T-helper 1 cell treated with Interleukin-12 subunit alpha and Interleukin-12 subunit beta and Interleukin-4 antibody, amounts not matched to agents 30 ng/mL and 1 ng/mL, for 36 hours (primary cell): ENCODE measurements around the gene BEX5. TPM values are rescaled to one million over a fixed set of nuclear protein-coding genes. Genes with fewer than 3 reads are reported as not detected.
"Not testable (repeated sequence)": the region's sequence is repeated elsewhere in the genome, so short reads cannot be mapped to it uniquely, and the experiment has no call there.

Experiments
- intact Hi-C: fragments of 100-400 bp; cut with micrococcal nuclease; formaldehyde crosslinking; loops from one replicate; pipeline ENCODE4 v1.15.1; 2024
- total RNA-seq: library from RNA; stranded (reverse); gene quantifications from 2 replicates; pipeline ENCODE4 v1.2.3, GENCODE V29; 2022

The BEX5 gene
- 1.4 TPM in 2 replicates for total RNA-seq

DNA sequence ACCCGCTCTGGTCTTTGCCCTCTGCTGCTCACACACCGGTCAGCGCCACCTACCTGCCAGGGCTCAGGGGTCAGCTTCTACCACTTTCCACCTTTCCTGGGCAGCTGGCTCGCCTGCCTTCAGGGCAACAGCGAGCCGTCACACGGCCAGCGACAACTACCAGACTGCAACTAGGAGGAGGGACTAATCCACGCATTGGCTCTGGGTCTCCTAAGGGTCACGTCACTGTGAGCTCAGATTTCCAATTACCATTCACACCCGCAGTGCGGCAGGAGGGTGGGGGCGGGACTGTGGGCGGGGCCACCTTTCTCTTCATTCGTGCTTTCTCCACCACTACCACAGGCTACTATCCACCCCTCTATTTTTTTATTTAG lies at the start of gene BEX5:
BEX5 (minus strand) TSS at position 172 of the 374 bp plus-strand sequence. CDS start 1,712 bp downstream, outside the sequence.
- intact Hi-C loops = loop anchor here (1.0 to 10.0 kb wide), 7 partner anchors 223 to 748 kb away; partner anchors contain the start of genes ARMCX5, GLA, HNRNPH2 and TMSB15A

DNA sequence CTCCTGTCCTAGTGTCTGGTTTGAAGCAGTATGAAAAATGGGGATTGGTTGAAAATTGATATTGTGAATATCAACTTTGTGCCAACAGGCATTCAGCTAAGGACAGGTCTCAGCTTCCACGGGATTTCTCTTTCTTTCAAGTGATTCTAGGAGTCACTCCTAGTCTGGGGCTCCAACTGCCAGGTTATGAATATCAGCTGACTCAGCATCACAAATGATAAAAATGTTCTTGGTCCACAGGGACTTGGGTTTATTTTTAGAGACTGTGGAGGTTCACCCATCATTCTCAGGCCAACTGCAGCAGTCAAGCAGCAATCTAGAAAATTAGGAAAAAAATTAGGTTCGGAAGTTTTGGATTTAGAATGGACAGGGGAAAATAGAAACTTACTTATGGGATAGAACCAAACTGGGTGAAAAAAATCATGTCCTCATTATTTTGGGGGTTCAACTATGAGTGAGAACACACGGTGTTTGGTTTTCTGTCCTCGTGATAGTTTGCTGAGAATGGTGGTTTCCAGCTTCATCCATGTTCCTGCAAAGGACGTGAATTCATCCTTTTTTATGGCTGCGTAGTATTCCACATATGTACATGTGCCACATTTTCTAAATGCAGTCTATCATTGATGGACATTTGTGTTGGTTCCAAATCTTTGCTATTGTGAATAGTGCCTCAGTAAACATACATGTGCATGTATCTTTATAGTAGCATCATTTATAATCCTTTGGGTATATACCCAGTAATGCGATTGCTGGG lies 30.4 kb upstream of the BEX5 start:
- intact Hi-C loops = no loop called here

DNA sequence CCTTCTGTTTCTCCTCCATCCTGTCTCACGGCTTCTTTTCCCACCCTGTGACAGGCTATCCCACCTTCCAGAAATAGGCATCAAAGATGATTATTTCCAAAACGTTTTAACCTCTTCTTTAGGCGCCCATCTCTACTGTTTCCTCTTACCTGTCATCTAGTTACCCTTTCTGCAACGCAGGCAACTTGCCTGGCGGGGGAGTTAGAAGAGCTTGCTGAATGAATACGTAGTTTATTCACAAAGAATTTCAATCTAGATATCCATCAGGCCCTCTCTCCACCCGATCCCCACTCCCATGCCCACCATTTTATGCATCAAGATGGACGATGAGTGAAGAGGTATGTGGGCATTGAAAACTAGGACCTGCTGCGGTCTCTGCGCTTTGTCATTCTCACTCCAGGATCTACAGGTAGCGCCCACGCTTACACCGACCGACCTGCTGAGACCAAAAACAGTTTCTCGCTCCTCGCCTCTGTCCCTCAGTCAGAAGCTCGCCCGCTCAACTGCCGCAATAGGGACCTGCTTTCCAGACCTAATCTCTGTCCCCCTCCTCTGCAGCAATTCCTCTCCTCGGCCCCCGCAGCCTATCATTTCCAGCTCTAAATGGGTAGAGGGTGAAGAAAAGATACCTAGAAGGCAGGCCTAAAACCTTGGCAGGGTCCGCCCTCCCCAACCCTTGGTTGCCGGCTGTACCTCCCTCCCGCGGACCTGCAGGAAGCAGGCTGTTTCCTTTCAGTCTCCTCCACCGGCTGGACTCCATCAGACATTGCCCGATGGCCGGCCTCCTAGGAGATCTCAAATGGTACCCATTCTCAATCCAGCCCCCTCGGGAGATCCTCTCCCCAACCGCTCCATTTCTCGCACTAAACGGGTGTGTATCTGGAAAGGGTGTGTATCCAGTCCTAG lies 624 bp downstream of the BEX5 start:
- intact Hi-C loops = loop anchor here (1.0 to 10.0 kb wide), 7 partner anchors 223 to 748 kb away; partner anchors contain the start of genes ARMCX5, GLA, HNRNPH2 and TMSB15A

DNA sequence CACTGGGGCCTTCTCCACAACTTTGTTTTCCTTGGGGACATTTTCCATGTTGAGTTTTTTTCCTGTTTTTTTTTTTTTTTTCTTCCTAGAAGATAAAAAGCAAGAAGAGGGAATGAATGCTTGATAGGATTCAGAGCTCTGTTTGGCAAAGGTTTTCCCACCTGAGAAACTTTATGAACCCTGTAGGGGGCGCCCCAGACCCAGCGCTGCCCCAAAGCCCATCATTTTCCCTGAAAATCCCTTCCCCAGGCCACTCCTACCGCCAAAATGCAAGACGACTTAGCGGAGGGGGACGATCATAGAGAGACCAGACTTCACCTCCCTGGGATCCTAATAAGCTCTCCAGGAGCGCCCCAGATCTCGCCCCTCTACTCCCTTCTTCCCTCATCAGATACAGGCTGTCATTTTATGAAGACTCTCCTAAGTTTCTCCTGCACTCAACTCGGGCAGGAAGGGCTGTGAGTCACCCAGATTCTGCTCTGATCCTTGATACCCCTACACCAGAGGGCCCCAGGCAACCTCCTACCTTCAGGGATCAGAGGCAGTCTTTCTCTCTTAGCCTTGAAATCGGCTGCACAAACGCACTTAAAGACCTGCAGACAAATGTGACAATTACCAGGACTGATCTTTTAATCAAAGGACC lies 1.4 kb downstream of the BEX5 start:
- intact Hi-C loops = loop anchor here (10.0 kb wide), 2 partner anchors 360 to 680 kb away; partner anchors contain the start of gene TMSB15A

GRCh38 chrX:102142274-102142673 lies 13.5 kb downstream of the BEX5 start, which contains the start of gene TCEAL6:
Gene TCEAL6 (minus strand): TSS chrX:102142481.
- intact Hi-C loops = not testable (repeated sequence)

DNA sequence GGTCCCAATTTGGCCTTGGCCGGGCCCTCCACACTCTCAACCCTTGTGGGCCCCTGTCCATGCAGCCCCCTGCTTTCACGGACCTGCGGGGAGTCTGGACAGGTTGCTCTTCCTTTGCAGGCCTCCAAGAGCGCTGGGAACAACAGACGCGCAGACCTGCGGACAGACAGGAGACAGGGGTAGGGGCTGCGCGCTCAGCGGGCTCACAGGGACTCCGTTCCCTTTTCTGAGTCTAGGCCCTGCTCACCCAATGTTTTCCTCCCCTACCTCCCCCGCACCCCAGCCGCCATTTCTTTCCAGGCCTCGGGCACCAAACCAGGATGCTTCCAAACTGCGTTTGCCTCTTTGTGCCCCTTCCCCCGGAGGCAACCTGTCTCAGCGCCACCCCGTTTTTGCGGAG lies 14.1 kb downstream of the BEX5 start:
- intact Hi-C loops = not testable (repeated sequence)

DNA sequence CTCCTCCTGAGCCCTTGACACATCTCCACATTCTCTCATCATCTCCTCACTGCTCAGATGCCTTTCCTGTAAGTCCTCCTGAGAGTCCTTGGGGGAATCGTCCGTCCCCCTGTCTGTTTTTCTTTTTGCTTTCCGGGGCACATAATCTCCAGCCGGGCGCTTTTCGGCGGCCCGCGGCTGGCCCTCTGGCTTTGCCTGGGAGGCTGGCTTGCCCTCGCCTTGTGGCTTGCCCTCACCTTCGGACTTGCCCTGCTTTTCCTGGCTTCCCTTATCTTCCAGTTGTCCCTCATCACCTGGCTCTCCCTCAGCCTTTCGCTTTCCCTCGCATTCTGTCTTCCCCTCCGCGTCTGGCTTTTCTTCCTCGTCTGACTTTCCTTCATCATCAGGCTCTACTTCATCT lies 14.9 kb downstream of the BEX5 start:
- intact Hi-C loops = not testable (repeated sequence)

GRCh38 chrX:102138064-102138463 lies 17.7 kb downstream of the BEX5 start:
- intact Hi-C loops = no loop called here

DNA sequence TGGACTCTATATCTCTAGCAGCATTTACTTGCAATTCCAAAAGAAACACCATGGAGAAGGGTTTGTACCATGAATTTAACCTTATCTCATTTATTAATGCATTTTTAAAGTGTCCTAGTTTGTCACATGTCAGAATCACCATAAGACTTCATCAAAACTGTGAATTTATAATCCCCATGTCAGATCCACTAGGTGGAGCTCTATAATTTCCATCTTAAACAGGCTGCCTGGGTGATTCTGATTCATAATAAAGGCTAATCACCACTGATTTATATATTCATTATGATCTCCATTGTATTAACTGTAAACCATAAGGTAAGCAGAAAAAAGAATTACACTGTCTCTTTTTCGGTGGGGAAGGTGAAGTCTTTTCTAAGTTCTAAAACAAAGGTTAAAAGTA lies 26.3 kb downstream of the BEX5 start:
- intact Hi-C loops = loop anchor here (10.0 kb wide), 1 partner anchor 365 kb away; no protein-coding TSS in a partner anchor

- intact Hi-C loops = loop anchor here (10.0 kb wide), 1 partner anchor 368 kb away; no protein-coding TSS in a partner anchor
These were observed 28.9 kb downstream of the BEX5 start for GRCh38 chrX:102126863-102127262.

GRCh38 chrX:102126080-102126818 lies 29.5 kb downstream of the BEX5 start:
- intact Hi-C loops = loop anchor here (10.0 kb wide), 1 partner anchor 369 kb away; no protein-coding TSS in a partner anchor

GRCh38 chrX:102125436-102125835 lies 30.3 kb downstream of the BEX5 start, which contains the start of gene TCEAL2:
Gene TCEAL2 (plus strand): TSS chrX:102125679. CDS start chrX:102126831, 1,152 bp downstream.
- intact Hi-C loops = loop anchor here (10.0 kb wide), 1 partner anchor 369 kb away; no protein-coding TSS in a partner anchor

GRCh38 chrX:102125014-102125413 lies 30.8 kb downstream of the BEX5 start:
- intact Hi-C loops = loop anchor here (10.0 kb wide), 1 partner anchor 370 kb away; no protein-coding TSS in a partner anchor

DNA sequence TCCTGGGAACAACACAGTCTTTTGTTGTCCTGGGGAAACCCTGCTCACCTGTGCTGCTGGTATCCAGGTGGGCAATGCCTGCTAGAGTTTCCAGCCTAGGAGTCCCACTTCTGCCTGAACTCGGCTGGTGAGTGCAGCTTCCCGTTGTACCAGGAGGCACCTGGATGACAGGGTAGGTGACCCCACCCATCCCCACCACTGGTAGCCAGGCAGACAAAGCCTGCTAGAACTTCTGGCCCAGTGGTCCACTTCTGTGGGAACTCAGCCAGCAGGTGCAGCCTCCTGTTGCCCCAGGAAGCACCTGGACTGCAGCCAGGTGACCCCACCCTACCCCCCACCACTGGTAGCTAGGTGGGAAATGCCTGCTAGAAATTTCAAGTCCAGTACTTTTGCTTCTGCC lies 40.0 kb downstream of the BEX5 start:
- intact Hi-C loops = no loop called here

- intact Hi-C loops = no loop called here
These were observed 42.4 kb downstream of the BEX5 start for GRCh38 chrX:102113367-102113766.

Other genes with a start within 250 kb of the BEX5 start
- gene ZMAT1, start 223.9 kb downstream of the BEX5 start, total RNA-seq = 1.6 and 1.9 TPM in 2 replicates
- gene TCEAL2, start 30.3 kb downstream of the BEX5 start, total RNA-seq = not detected in 2 replicates
- not detected in 2 replicates for gene TCEAL6, start 13.5 kb downstream of the BEX5 start, total RNA-seq
- not detected in 2 replicates for gene TCP11X1, start 59.3 kb upstream of the BEX5 start, total RNA-seq
- not detected in 2 replicates for gene NXF2, start 91.2 kb upstream of the BEX5 start, total RNA-seq